HG03571 (cell line): ENCODE measurements around the gene MIEF1.

ENCODE experiments used
- ATAC-seq: cut with Tn5 transposase; IDR thresholded peaks from one replicate; pipeline ENCODE4 v1.9.1; 2021; ENCODE audit not compliant: unreplicated experiment

The MIEF1 gene

GRCh38 chr22:39556970-39557841 is 55.1 kb downstream of the MIEF1 start:
- no peak for ATAC-seq

DNA sequence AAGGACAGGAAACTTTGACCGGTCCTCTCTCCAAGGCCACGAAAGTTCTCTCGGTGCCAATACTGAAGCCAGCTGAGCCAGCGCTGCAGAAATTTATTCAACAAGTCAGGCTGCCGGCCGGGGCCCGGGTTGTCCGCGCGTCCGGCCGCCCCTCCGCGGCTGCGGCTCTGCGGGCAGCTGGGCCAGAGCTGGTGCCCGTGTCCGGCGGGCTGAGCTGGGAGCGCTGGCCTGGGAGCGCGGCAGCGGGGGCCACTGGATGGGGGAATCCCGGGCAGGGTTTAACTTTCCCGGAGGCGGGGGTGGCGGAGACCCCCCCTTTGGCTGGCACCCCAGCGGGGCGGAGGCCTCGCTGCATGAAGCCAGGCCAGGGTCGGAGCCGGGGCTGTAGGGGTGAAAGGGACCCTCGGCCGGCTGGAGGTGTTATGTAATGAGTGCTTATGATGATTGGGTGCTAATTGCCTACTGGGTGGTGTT is 56.2 kb downstream of the MIEF1 start:
- ATAC-seq: no peak

DNA sequence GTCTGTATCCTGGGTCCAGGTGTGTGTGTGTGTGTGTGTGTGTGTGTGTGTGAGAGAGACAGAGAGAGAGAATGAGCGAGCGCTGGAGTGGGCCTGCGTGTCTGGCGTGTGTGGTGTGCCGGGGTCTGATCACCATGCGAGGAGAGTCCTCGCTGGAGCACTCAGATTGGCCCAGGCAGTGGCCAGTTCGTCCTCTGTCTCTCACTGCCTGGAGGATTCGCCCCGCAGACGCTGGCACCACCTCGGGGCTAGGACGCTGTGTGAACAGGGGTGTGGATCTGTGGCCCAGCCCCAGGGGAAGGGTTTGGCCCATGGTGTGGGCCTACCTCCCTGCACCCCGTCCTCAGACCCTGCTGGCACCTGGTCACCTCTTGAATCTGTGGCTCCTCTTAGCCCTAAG is 56.9 kb downstream of the MIEF1 start:
- ATAC-seq: no peak

DNA sequence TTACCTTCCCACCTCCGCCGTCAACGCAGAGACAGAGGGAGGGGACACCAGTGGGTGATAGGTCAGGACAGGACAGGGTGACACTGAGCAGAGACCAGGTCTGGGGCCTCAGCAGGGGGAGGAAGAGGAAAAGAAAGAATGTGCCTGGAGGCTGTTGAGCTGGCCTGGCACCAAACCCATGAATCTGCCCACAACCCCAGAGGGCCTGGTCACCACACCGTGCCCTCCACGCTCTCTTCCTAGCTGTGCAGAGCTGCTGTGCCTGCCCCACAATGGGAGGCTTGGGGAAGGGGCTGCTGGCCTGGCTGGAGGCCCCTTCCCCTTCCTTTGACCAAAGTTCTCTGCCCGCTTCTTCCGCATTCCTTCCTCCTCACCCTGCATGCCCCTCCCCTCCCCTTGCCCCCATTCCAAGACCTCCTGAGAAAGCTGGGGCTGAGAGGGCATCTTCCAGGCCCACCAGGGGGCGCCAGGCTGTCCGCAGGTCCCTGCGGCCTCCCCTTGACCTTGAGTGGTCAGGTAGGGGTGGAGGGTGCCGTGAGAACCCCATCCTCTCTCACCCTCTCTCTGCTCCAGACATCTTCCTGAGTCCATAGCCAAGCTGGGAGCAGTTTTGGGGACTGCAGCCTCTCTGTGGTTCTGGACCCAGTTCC is 57.5 kb downstream of the MIEF1 start:
- ATAC-seq: no peak

DNA sequence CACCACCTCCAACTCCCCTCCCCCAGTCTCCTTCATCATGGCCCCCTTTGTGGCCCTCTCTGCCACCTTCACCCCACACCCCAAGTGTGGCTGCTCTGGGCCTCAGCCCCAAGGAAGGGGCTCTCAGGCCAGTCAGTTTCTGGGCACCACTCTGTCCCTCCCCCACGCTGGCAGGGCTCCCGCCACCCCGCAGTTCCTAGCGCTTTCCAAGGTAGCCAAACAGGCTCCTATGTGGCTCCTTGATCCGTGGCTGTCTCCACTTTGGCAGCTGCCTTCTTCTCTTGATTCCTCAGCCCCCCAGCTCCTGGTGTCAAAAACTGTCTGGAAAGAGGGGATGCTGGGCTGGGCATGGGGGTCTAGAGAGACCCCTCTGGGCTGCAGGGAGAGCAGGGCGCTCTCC is 58.0 kb downstream of the MIEF1 start:
- ATAC-seq: no peak

- no peak for ATAC-seq
Measured at GRCh38 chr22:39562839-39563489, 60.9 kb downstream of the MIEF1 start.

DNA sequence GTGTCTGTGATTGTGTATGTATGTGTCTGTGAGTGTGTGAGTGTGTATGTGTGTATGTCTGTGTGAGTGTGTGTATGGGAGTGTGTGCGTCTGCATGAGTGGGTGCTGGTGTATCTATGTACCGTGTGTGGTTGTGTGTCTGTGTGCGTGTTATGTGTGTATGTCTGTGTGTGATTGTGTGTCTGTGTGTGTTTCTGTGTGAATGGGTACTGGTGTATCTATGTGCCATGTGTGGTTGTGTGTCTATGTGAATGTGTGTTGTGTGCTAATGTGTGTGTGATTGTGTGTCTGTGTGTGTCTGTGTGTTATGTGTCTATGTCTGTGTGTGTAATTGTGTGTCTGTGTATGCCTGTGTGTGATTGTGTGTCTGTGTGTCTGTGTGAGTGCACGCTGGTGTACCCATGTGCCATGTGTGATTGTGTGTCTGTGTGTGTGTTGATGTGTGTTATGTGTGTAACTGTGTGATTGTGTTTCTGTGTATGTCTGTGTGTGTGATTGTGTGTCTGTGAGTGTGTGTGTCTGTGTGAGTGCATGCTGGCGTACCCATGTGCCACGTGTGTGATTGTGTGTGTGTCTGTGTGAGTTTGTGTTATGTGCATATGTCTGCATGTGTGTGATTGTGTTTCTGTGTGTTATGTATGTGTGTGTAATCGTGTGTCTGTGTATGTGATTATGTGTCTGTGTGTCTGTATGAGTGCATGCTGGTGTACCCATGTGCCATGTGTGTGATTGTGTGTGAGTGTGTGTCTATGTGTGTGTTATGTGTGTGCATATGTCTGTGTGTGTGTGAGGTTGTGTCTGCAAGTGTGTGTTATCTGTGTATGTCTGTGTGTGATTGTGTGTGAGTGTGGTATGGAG is 61.7 kb downstream of the MIEF1 start:
- no peak for ATAC-seq

GRCh38 chr22:39565414-39565944 is 63.4 kb downstream of the MIEF1 start:
- ATAC-seq: no peak

- no peak for ATAC-seq
Measured at GRCh38 chr22:39567135-39567946, 65.3 kb downstream of the MIEF1 start.
